ENCODE measurements around the gene CANT1. TPM values are rescaled to one million over a fixed set of nuclear protein-coding genes. Genes with fewer than 3 reads are reported as not detected.

The CANT1 gene
- total RNA-seq, 1 experiment from 2014 or later, result 54.2 TPM

DNA sequence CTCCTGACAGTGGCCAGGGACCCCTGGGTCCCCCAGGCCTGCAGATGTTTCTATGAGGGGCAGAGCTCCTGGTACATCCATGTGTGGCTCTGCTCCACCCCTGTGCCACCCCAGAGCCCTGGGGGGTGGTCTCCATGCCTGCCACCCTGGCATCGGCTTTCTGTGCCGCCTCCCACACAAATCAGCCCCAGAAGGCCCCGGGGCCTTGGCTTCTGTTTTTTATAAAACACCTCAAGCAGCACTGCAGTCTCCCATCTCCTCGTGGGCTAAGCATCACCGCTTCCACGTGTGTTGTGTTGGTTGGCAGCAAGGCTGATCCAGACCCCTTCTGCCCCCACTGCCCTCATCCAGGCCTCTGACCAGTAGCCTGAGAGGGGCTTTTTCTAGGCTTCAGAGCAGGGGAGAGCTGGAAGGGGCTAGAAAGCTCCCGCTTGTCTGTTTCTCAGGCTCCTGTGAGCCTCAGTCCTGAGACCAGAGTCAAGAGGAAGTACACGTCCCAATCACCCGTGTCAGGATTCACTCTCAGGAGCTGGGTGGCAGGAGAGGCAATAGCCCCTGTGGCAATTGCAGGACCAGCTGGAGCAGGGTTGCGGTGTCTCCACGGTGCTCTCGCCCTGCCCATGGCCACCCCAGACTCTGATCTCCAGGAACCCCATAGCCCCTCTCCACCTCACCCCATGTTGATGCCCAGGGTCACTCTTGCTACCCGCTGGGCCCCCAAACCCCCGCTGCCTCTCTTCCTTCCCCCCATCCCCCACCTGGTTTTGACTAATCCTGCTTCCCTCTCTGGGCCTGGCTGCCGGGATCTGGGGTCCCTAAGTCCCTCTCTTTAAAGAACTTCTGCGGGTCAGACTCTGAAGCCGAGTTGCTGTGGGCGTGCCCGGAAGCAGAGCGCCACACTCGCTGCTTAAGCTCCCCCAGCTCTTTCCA is 39.5 kb upstream of the CANT1 start:
- H3K36me3 ChIP-seq (ENCODE audit: insufficient read depth, low read length, poor library complexity, severe bottlenecking), result no peaks in the 10 kb centered on the region
- H3K27ac ChIP-seq (ENCODE audit: low read depth, low read length, poor library complexity, severe bottlenecking), result no peak overlapping the region
- POLR2A ChIA-PET (ENCODE audit: low non-redundant PET), result no interaction called here
- H3K4me3 ChIP-seq (ENCODE audit: low read depth, low read length, poor library complexity, severe bottlenecking), result no peak overlapping the region
- no TSS peak for BruUV-seq (replicated peaks)
- H3K4me1 ChIP-seq (ENCODE audit: insufficient read depth, low read length, poor library complexity, severe bottlenecking), result peaks cover 10% of the 10 kb centered on the region
- CTCF ChIA-PET, result interaction anchor here (0.6 kb wide), 1 partner anchor 8 kb away, joined by 3 read pairs; no protein-coding TSS in a partner anchor
- TF ChIP-seq, protein P1, sequence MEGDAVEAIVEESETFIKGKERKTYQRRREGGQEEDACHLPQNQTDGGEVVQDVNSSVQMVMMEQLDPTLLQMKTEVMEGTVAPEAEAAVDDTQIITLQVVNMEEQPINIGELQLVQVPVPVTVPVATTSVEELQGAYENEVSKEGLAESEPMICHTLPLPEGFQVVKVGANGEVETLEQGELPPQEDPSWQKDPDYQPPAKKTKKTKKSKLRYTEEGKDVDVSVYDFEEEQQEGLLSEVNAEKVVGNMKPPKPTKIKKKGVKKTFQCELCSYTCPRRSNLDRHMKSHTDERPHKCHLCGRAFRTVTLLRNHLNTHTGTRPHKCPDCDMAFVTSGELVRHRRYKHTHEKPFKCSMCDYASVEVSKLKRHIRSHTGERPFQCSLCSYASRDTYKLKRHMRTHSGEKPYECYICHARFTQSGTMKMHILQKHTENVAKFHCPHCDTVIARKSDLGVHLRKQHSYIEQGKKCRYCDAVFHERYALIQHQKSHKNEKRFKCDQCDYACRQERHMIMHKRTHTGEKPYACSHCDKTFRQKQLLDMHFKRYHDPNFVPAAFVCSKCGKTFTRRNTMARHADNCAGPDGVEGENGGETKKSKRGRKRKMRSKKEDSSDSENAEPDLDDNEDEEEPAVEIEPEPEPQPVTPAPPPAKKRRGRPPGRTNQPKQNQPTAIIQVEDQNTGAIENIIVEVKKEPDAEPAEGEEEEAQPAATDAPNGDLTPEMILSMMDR (conservative IDR thresholded peaks at IDR 0.05; ENCODE audit: low read depth, low read length), result no peak
- no peak for TF ChIP-seq EZH2 (IDR thresholded peaks at IDR 0.05; ENCODE audit: borderline replicate concordance, low read depth, low read length, poor library complexity, severe bottlenecking)
- DNase-seq (ENCODE audit: low spot score), result no peak
- peaks cover 6% of the 10 kb centered on the region for H3K9me3 ChIP-seq (ENCODE audit: low read depth, low read length, poor library complexity, severe bottlenecking)
- intact Hi-C loops (cut with micrococcal nuclease; ENCODE audit: unreplicated experiment), result loop anchor here (5.0 kb wide), 1 partner anchor 33 kb away; no protein-coding TSS in a partner anchor
- H3K27me3 ChIP-seq (replicated peaks; ENCODE audit: insufficient read depth, low read depth, low read length, poor library complexity), result no peaks in the 10 kb centered on the region

DNA sequence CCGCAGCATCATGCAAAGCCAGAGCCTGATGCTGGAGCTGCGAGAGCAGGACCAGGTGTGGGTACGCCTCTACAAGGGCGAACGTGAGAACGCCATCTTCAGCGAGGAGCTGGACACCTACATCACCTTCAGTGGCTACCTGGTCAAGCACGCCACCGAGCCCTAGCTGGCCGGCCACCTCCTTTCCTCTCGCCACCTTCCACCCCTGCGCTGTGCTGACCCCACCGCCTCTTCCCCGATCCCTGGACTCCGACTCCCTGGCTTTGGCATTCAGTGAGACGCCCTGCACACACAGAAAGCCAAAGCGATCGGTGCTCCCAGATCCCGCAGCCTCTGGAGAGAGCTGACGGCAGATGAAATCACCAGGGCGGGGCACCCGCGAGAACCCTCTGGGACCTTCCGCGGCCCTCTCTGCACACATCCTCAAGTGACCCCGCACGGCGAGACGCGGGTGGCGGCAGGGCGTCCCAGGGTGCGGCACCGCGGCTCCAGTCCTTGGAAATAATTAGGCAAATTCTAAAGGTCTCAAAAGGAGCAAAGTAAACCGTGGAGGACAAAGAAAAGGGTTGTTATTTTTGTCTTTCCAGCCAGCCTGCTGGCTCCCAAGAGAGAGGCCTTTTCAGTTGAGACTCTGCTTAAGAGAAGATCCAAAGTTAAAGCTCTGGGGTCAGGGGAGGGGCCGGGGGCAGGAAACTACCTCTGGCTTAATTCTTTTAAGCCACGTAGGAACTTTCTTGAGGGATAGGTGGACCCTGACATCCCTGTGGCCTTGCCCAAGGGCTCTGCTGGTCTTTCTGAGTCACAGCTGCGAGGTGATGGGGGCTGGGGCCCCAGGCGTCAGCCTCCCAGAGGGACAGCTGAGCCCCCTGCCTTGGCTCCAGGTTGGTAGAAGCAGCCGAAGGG is 38.6 kb upstream of the CANT1 start:
- TF ChIP-seq, protein P1 (conservative IDR thresholded peaks at IDR 0.05; ENCODE audit: low read depth, low read length), result no peak
- TF ChIP-seq EZH2 (IDR thresholded peaks at IDR 0.05; ENCODE audit: borderline replicate concordance, low read depth, low read length, poor library complexity, severe bottlenecking), result no peak
- H3K4me3 ChIP-seq (ENCODE audit: low read depth, low read length, poor library complexity, severe bottlenecking), result no peak overlapping the region
- POLR2A ChIA-PET (ENCODE audit: low non-redundant PET), result no interaction called here
- DNase-seq (ENCODE audit: low spot score), result no peak
- no peaks in the 10 kb centered on the region for H3K9me3 ChIP-seq (ENCODE audit: low read depth, low read length, poor library complexity, severe bottlenecking)
- no peaks in the 10 kb centered on the region for H3K27me3 ChIP-seq (replicated peaks; ENCODE audit: insufficient read depth, low read depth, low read length, poor library complexity)
- peaks cover 10% of the 10 kb centered on the region for H3K4me1 ChIP-seq (ENCODE audit: insufficient read depth, low read length, poor library complexity, severe bottlenecking)
- H3K36me3 ChIP-seq (ENCODE audit: insufficient read depth, low read length, poor library complexity, severe bottlenecking), result no peaks in the 10 kb centered on the region
- intact Hi-C loops (cut with micrococcal nuclease; ENCODE audit: unreplicated experiment), result loop anchor here (5.0 kb wide), 1 partner anchor 34 kb away; no protein-coding TSS in a partner anchor
- no peak overlapping the region for H3K27ac ChIP-seq (ENCODE audit: low read depth, low read length, poor library complexity, severe bottlenecking)
- CTCF ChIA-PET, result no interaction called here
- no TSS peak for BruUV-seq (replicated peaks)

DNA sequence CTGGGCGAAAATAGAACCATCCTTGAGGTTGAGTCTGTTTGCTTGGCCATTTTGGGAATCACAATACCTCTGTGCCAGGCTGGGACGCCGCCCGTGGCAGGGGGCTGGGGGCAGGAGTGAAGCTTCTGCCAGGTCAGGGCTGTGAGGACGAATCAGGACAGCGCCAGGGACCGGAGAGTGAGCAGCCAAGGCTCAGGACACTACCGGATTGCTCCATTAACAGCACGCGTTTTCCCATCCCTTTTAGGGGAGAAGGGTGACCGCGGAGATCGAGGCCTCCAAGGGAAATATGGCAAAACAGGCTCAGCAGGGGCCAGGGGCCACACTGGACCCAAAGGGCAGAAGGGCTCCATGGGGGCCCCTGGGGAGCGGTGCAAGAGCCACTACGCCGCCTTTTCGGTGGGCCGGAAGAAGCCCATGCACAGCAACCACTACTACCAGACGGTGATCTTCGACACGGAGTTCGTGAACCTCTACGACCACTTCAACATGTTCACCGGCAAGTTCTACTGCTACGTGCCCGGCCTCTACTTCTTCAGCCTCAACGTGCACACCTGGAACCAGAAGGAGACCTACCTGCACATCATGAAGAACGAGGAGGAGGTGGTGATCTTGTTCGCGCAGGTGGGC is 37.8 kb upstream of the CANT1 start:
- Histone ChIP-seq H3K9me3 (ENCODE audit: low read depth, low read length, poor library complexity, severe bottlenecking) (no peaks in the 10 kb centered on the region), H3K27me3 (replicated peaks; ENCODE audit: insufficient read depth, low read depth, low read length, poor library complexity) (no peaks in the 10 kb centered on the region), H3K4me3 (ENCODE audit: low read depth, low read length, poor library complexity, severe bottlenecking) (no peak overlapping the region), H3K27ac (ENCODE audit: low read depth, low read length, poor library complexity, severe bottlenecking) (no peak overlapping the region), H3K4me1 (ENCODE audit: insufficient read depth, low read length, poor library complexity, severe bottlenecking) (peaks cover 10% of the 10 kb centered on the region), H3K36me3 (ENCODE audit: insufficient read depth, low read length, poor library complexity, severe bottlenecking) (no peaks in the 10 kb centered on the region)
- CTCF ChIA-PET, result no interaction called here
- no TSS peak for BruUV-seq (replicated peaks)
- POLR2A ChIA-PET (ENCODE audit: low non-redundant PET), result no interaction called here
- DNase-seq (ENCODE audit: low spot score), result no peak
- TF ChIP-seq EZH2 (IDR thresholded peaks at IDR 0.05; ENCODE audit: borderline replicate concordance, low read depth, low read length, poor library complexity, severe bottlenecking), result no peak
- TF ChIP-seq, protein P1 (conservative IDR thresholded peaks at IDR 0.05; ENCODE audit: low read depth, low read length), result no peak
- intact Hi-C loops (cut with micrococcal nuclease; ENCODE audit: unreplicated experiment), result loop anchor here (5.0 kb wide), 1 partner anchor 35 kb away; no protein-coding TSS in a partner anchor
